B cell (primary cell): ENCODE results near the gene CBLN1. TPM values are rescaled to one million over a fixed set of nuclear protein-coding genes. Genes with fewer than 3 reads are reported as not detected.

Experiments used
- ATAC-seq: fragments of 200-7000 bp; cut with Tn5 transposase; one replicate; pipeline ENCODE4 v1.10.0; 2021; ENCODE audit warnings: low read depth, mild to moderate bottlenecking, moderate number of reproducible peaks, moderate library complexity
- CTCF ChIA-PET: fragments of 350-600 bp; sonication (Branson Sonifier 250); formaldehyde crosslinking; loops from one replicate; lab custom pipeline; 2021; ENCODE audit warnings: antibody characterized with exemption, inconsistent platforms; lab: Charles Lee
- POLR2A ChIA-PET: fragments of 350-600 bp; sonication (Branson Sonifier 250); formaldehyde crosslinking; loops from one replicate; lab custom pipeline; 2021; ENCODE audit warnings: antibody characterized with exemption; lab: Charles Lee
- DNase-seq: peaks from one replicate; pipeline ENCODE4 v3.0.0; 2013
- H2AFZ ChIP-seq: 2 replicates; pipeline ENCODE4 v1.6.1; 2012; ENCODE audit warnings: mild to moderate bottlenecking, low read depth, low read length; ENCODE audit not compliant: insufficient read depth, poor library complexity, severe bottlenecking
- H3K27ac ChIP-seq, 2 donors: 1 replicate in 1 of 2; 2 replicates in 1 of 2; pipeline ENCODE4 v1.5.1; 2012 to 2013; ENCODE audit warnings: low read length in 2 of 2, mild to moderate bottlenecking in 2 of 2, moderate library complexity in 1 of 2
- H3K27me3 ChIP-seq, 4 experiments: fragments of 200-600 bp in 1 of 4; sonication (generic) in 1 of 4; replicated peaks in 1 of 4; 1 replicate in 2 of 4; 2 replicates in 2 of 4; pipeline versions ENCODE4 v1.6.1 to v1.7.0; 2013 to 2016; ENCODE audit warnings: low read length in 3 of 4, mild to moderate bottlenecking in 2 of 4, mixed read lengths in 1 of 4, moderate library complexity in 1 of 4; ENCODE audit not compliant: insufficient read depth in 4 of 4, control insufficient read depth in 3 of 4; ENCODE audit errors: control extremely low read depth in 1 of 4
- H3K36me3 ChIP-seq, 2 experiments: replicated peaks in 1 of 2; 1 replicate in 1 of 2; 2 replicates in 1 of 2; pipeline versions ENCODE4 v1.6.1 to v1.7.1; 2013; ENCODE audit warnings: low read length in 1 of 2; ENCODE audit not compliant: insufficient read depth in 2 of 2, control insufficient read depth in 1 of 2; ENCODE audit errors: control extremely low read depth in 1 of 2, extremely low read depth in 1 of 2
- H3K4me1 ChIP-seq, 2 donors: fragments of 200-600 bp in 1 of 2; sonication (generic) in 1 of 2; 1 replicate in 1 of 2; 2 replicates in 1 of 2; pipeline versions ENCODE4 v1.5.1 to v1.6.1; 2013 to 2017; ENCODE audit warnings: low read length in 2 of 2; ENCODE audit not compliant: control insufficient read depth in 2 of 2, insufficient read depth in 2 of 2
- H3K4me2 ChIP-seq: replicated peaks from 2 replicates; pipeline ENCODE3; 2012; ENCODE audit warnings: mild to moderate bottlenecking, low read depth, low read length; ENCODE audit not compliant: poor library complexity, severe bottlenecking
- H3K4me3 ChIP-seq, 5 experiments: fragments of 200-600 bp in 1 of 5; sonication (generic) in 1 of 5; 1 replicate in 3 of 5; 2 replicates in 2 of 5; pipeline versions ENCODE4 v1.5.1 to v1.7.0; 2011 to 2016; ENCODE audit warnings: low read length in 4 of 5, mild to moderate bottlenecking in 4 of 5, low read depth in 2 of 5, control low read depth in 1 of 5, moderate library complexity in 1 of 5; ENCODE audit not compliant: insufficient read depth in 1 of 5; ENCODE audit errors: control extremely low read depth in 1 of 5, extremely low read depth in 1 of 5
- H3K79me2 ChIP-seq: fragments of 200-600 bp; sonication (generic); one replicate; pipeline ENCODE4 v1.6.0; 2016; ENCODE audit warnings: low read length; ENCODE audit not compliant: control insufficient read depth, insufficient read depth
- H3K9ac ChIP-seq: fragments of 200-600 bp; sonication (generic); 2 replicates; pipeline ENCODE4 v1.6.1; 2017; ENCODE audit warnings: mild to moderate bottlenecking, low read length, moderate library complexity
- H3K9me3 ChIP-seq, 3 donors: one replicate each; pipeline versions ENCODE4 v1.6.1 to v1.7.1; 2013; ENCODE audit warnings: low read length in 2 of 3; ENCODE audit not compliant: control insufficient read depth in 2 of 3, insufficient read depth in 1 of 3; ENCODE audit errors: control extremely low read depth in 1 of 3
- H4K20me1 ChIP-seq: 2 replicates; pipeline ENCODE4 v1.6.0; 2012; ENCODE audit warnings: mild to moderate bottlenecking, low read length; ENCODE audit not compliant: insufficient read depth, control insufficient read depth, poor library complexity, severe bottlenecking
- H3K27ac Mint-ChIP-seq: one replicate; pipeline ENCODE4 v1.8.0; 2021; ENCODE audit warnings: mixed read lengths
- H3K27me3 Mint-ChIP-seq: one replicate; pipeline ENCODE4 v1.8.0; 2021; ENCODE audit warnings: mixed read lengths
- H3K4me1 Mint-ChIP-seq: one replicate; pipeline ENCODE4 v1.8.0; 2021; ENCODE audit warnings: mixed read lengths
- H3K4me3 Mint-ChIP-seq: one replicate; pipeline ENCODE4 v1.8.0; 2021; ENCODE audit warnings: mixed read lengths
- H3K9me3 Mint-ChIP-seq: one replicate; pipeline ENCODE4 v1.8.0; 2022; ENCODE audit warnings: mixed read lengths; ENCODE audit not compliant: insufficient read depth
- EZH2 ChIP-seq: IDR thresholded peaks from 2 replicates; pipeline ENCODE4 v1.6.1; 2012; ENCODE audit warnings: borderline replicate concordance, low read depth, mild to moderate bottlenecking, moderate library complexity, low read length; ENCODE audit not compliant: insufficient read depth, poor library complexity, severe bottlenecking
- WGBS: methylation state at CpG from one replicate; pipeline ENCODE4 v1.1.5; 2013; ENCODE audit warnings: missing lambda C conversion rate; ENCODE audit not compliant: insufficient coverage; 5-methylcytosine and 5-hydroxymethylcytosine counted together
- intact Hi-C: fragments of 100-400 bp; cut with micrococcal nuclease; formaldehyde crosslinking; loops from one replicate; pipeline ENCODE4 v1.10.0; 2022
- polyA plus RNA-seq: library from polyadenylated mRNA; depleted of rRNA; stranded (reverse); fragments of >200 nt; gene quantifications from 2 replicates; pipeline ENCODE4 v1.2.3, GENCODE V29; 2012
- total RNA-seq, 2 donors: library from RNA; stranded (reverse); fragments of 120-200 nt in 1 of 2; gene quantifications; 1 replicate in 1 of 2; 2 replicates in 1 of 2; pipeline versions ENCODE4 v1.2.3 to v1.2.4, GENCODE V29; 2013 to 2022
- TF ChIP-seq, protein P1 (sequence below): fragments of 200-600 bp; IDR thresholded peaks from one replicate; pipeline ENCODE4 v1.8.0; 2022; ENCODE audit warnings: antibody characterized with exemption, mild to moderate bottlenecking

CBLN1 gene
- total and polyA plus RNA-seq, 2 donors (not counting 1 experiment from before 2014, with no cell fraction given) = not detected

- Histone ChIP-seq H3K27ac (no peak overlapping the region), H3K4me1 (no peaks in the 10 kb centered on the region), H4K20me1 (no peaks in the 10 kb centered on the region), H2AFZ (no peak overlapping the region), H3K4me2 (no peak overlapping the region), H3K9me3 (no peaks in the 10 kb centered on the region), H3K27me3 (no peaks in the 10 kb centered on the region), H3K4me3 (no peak overlapping the region), H3K79me2 (no peaks in the 10 kb centered on the region), H3K9ac (no peak overlapping the region), H3K36me3 (no peaks in the 10 kb centered on the region)
- no peak overlapping the region for H3K4me3 Mint-ChIP-seq
- H3K27ac Mint-ChIP-seq = no peak overlapping the region
- POLR2A ChIA-PET = no interaction called here
- WGBS = 81% methylated on average over 2 of the region's 2 CpGs
- H3K9me3 Mint-ChIP-seq = no peaks in the 10 kb centered on the region
- intact Hi-C loops = no loop called here
- CTCF ChIA-PET = no interaction called here
- ATAC-seq (no peak), DNase-seq (no peak)
- H3K27me3 Mint-ChIP-seq = peaks cover 14% of the 10 kb centered on the region
- no peaks in the 10 kb centered on the region for H3K4me1 Mint-ChIP-seq
- no peak for TF ChIP-seq EZH2
- TF ChIP-seq, protein P1, sequence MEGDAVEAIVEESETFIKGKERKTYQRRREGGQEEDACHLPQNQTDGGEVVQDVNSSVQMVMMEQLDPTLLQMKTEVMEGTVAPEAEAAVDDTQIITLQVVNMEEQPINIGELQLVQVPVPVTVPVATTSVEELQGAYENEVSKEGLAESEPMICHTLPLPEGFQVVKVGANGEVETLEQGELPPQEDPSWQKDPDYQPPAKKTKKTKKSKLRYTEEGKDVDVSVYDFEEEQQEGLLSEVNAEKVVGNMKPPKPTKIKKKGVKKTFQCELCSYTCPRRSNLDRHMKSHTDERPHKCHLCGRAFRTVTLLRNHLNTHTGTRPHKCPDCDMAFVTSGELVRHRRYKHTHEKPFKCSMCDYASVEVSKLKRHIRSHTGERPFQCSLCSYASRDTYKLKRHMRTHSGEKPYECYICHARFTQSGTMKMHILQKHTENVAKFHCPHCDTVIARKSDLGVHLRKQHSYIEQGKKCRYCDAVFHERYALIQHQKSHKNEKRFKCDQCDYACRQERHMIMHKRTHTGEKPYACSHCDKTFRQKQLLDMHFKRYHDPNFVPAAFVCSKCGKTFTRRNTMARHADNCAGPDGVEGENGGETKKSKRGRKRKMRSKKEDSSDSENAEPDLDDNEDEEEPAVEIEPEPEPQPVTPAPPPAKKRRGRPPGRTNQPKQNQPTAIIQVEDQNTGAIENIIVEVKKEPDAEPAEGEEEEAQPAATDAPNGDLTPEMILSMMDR = no peak
Observed at GRCh38 chr16:49307176-49307575, 25.5 kb upstream of the CBLN1 start.

DNA sequence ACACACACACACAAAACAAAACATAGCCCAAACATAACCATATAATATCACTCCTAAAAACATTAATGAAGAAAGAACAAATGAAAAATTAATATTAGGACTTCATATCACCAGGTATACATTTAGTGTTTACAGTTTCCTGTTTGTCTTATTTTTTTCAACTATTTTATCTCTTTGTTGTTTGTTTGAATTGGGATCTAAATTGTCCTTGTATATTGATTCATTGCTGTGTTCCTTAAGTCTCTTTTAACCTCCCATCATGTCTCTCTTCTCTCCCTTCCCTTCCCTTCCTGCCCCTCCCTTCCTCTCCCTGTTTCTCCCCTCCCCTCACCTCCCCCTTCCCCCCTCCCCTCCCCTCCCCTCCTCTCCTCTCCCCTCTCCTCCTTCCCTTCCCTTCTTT lies 23.8 kb upstream of the CBLN1 start:
- ATAC-seq (no peak), DNase-seq (no peak)
- H3K4me3 ChIP-seq = no peak overlapping the region
- H3K79me2 ChIP-seq = no peaks in the 10 kb centered on the region
- H3K36me3 ChIP-seq = no peaks in the 10 kb centered on the region
- Mint-ChIP-seq H3K27ac (no peak overlapping the region), H3K27me3 (peaks cover 14% of the 10 kb centered on the region), H3K4me3 (no peak overlapping the region), H3K9me3 (no peaks in the 10 kb centered on the region), H3K4me1 (no peaks in the 10 kb centered on the region)
- H4K20me1 ChIP-seq = no peaks in the 10 kb centered on the region
- intact Hi-C loops = no loop called here
- POLR2A ChIA-PET = no interaction called here
- H3K9ac ChIP-seq = no peak overlapping the region
- no peaks in the 10 kb centered on the region for H3K9me3 ChIP-seq
- no peak overlapping the region for H2AFZ ChIP-seq
- H3K4me2 ChIP-seq = no peak overlapping the region
- H3K27me3 ChIP-seq = no peaks in the 10 kb centered on the region
- TF ChIP-seq EZH2 = no peak
- CTCF ChIA-PET = no interaction called here
- no peaks in the 10 kb centered on the region for H3K4me1 ChIP-seq
- H3K27ac ChIP-seq = no peak overlapping the region
